ENCODE results near the gene FMO4.

- TF ChIP-seq POLR2AphosphoS5 (IDR thresholded peaks at IDR 0.05; ENCODE audit: insufficient read depth in 1 of 2, low read depth in 1 of 2) (no peak), CTCF (IDR thresholded peaks at IDR 0.05) (no peak), POLR2A (IDR thresholded peaks at IDR 0.05) (no peak)
Observed at GRCh38 chr1:171384496-171384895, 70.5 kb downstream of the FMO4 start.
